HG02885 (cell line): ENCODE data around the gene BEND5.

Experiments
- ATAC-seq: cut with Tn5 transposase; IDR thresholded peaks from one replicate; pipeline ENCODE4 v1.9.1; 2021; ENCODE audit warnings: mild to moderate bottlenecking; ENCODE audit not compliant: unreplicated experiment, poor library complexity

Gene BEND5

GRCh38 chr1:48684381-48684780 is 92.3 kb downstream of the BEND5 start:
- no peak for ATAC-seq

GRCh38 chr1:48683839-48684238 is 92.9 kb downstream of the BEND5 start:
- ATAC-seq, result no peak

- ATAC-seq, result no peak
Observed at GRCh38 chr1:48681476-48682305, 95.0 kb downstream of the BEND5 start.

- ATAC-seq, result no peak
Observed at GRCh38 chr1:48680411-48681035, 96.2 kb downstream of the BEND5 start.

GRCh38 chr1:48679859-48680258 is 96.8 kb downstream of the BEND5 start:
- ATAC-seq, result no peak

- no peak for ATAC-seq
Observed at GRCh38 chr1:48678710-48679505, 97.8 kb downstream of the BEND5 start.
